Fibroblast of skin of back (primary cell): ENCODE results near the gene SYNGAP1.

Source experiments
- DNase-seq: peaks from one replicate; pipeline ENCODE4 v3.0.0-alpha.2; 2013

The SYNGAP1 gene

GRCh38 chr6:33439956-33440648, 20.2 kb downstream of the SYNGAP1 start:
- DNase-seq = no peak

DNA sequence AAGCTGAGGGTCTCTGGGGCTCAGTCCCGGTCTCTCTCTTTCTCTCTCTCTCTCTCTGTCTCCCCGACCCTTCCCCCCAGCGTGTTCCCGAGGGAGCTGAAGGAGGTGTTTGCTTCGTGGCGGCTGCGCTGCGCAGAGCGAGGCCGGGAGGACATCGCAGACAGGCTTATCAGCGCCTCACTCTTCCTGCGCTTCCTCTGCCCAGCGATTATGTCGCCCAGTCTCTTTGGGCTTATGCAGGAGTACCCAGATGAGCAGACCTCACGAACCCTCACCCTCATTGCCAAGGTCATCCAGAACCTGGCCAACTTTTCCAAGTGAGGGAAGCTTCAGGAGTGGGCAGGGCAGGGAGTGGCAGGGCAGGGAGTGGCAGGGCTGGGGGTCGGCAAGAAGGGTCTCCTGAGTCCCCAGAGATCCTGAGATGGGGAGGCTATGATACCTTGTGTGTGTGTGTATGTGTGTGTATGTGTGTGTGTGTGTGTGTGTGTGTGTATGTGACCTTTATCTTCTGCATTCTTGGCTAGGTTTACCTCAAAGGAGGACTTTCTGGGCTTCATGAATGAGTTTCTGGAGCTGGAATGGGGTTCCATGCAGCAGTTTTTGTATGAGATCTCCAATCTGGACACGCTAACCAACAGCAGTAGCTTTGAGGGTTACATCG, 20.9 kb downstream of the SYNGAP1 start:
- no peak for DNase-seq

- DNase-seq = no peak
These were observed 21.6 kb downstream of the SYNGAP1 start for GRCh38 chr6:33441457-33441856.

DNA sequence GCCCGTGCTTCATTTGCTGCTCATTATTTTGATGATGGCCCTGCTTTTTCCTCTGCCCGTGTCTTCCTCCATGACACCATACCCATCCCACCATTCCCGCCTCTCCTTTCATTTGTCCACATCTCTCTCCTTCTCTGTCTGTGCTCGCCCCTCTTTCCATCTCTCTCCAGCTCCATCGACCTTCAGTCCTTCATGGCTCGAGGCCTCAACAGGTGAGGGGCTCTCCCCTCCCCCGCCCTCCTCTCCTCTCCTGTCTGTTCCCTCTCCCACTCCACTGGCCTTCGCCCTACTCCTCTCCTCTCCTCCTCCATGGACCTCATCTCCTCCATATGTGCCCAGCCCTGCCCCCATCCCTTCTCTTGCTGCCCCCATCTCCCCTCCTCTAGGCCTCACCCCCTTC, 22.4 kb downstream of the SYNGAP1 start:
- DNase-seq = no peak

DNA sequence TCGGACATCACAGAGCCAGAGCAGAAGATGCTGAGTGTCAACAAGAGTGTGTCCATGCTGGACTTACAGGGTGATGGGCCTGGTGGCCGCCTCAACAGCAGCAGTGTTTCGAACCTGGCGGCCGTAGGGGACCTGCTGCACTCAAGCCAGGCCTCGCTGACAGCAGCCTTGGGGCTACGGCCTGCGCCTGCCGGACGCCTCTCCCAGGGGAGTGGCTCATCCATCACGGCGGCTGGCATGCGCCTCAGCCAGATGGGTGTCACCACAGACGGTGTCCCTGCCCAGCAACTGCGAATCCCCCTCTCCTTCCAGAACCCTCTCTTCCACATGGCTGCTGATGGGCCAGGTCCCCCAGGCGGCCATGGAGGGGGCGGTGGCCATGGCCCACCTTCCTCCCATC, 23.2 kb downstream of the SYNGAP1 start:
- no peak for DNase-seq

DNA sequence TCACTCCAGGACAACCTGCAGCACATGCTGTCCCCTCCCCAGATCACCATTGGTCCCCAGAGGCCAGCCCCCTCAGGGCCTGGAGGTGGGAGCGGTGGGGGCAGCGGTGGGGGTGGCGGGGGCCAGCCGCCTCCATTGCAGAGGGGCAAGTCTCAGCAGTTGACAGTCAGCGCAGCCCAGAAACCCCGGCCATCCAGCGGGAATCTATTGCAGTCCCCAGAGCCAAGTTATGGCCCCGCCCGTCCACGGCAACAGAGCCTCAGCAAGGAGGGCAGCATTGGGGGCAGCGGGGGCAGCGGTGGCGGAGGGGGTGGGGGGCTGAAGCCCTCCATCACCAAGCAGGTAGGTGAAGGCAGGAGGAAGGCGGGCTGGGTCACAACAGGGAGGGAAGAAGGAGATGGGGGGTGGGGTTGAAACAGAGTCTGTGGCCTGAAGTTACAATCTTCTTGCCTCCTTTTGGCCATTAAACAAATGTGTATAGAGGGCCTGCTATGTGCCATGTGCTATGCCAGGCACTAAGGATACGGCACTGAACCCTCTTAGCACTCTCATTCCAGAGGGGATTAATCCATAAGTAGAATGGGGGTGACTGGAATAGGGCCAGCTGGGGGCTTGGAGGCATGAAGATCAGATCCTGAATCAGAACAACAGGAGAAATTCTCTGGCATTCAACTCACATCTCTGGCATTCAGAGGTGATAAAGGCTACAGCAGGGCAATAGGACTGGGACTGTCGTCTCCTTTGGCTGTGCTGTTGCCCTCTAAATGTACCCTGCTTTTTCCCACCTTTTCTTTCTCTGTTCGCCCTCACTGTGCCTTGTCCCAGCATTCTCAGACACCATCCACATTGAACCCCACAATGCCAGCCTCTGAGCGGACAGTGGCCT, 24.0 kb downstream of the SYNGAP1 start:
- no peak for DNase-seq

- DNase-seq = no peak
These were observed 25.3 kb downstream of the SYNGAP1 start for GRCh38 chr6:33445119-33445603.

DNA sequence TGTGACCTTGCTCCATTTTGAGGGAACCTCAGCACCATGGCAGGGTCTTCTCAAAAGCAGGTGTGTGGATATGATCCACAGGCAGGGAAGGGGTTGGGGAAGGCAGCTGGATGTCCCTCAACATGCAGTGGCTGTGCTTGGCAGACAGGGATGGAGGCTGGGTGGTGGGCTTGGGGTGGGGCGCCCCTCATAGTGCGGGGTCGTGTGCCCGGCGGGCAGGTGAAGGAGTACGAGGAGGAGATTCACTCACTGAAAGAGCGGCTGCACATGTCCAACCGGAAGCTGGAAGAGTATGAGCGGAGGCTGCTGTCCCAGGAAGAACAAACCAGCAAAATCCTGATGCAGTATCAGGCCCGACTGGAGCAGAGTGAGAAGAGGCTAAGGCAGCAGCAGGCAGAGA, 26.5 kb downstream of the SYNGAP1 start:
- DNase-seq = no peak

- DNase-seq = no peak
These were observed 30.6 kb downstream of the SYNGAP1 start for GRCh38 chr6:33450434-33450833.

- DNase-seq = no peak
These were observed 31.7 kb downstream of the SYNGAP1 start for GRCh38 chr6:33451606-33452005.

DNA sequence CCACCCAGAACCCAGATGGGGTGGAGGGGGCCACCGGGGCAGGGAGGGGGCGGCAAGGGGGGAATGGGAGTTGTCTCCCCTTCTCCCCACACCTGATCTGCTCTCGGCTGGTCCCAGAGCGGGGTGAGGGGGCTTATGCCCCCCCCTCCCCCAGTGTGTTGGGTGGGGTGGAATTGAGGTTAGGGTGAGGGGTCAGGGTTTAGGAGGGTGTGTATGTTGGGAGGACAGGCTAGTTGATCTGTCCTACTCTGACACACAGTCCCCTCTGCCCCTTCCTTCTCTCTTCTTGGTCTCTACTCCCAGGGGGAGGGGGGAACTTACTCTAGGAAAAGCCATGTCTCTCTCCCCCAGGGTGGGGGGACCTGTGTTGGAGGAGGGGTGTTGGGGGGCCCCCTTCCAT, 32.6 kb downstream of the SYNGAP1 start:
- DNase-seq = no peak

DNA sequence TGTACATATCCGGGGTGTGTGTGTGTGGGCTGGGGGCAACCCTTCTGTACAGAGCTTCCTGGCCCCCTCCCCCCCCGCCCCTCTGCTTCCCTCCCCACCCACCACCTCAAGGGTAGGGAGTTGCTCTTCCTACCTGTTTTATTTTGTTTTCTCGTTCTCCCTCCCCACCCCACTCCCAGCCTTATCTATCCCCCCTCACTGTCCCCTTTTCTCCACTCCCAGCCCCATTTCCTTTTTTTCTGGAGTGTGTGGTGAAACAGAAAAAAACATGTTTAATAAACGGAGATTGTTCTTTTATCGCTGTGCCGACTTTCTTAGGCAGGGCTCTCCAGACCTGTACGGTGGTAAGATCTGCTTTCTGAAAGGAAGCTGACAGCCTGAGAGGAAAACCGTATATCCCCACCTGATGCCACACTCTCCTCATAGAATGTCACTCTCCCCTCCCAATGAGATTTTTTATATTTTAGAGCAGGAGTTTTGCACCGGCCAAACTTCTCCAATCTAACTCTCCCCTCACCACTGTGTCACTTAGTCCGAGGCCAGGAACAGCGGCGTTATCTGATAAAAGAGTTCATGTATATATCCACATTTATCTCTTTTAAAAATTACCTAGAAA, 33.6 kb downstream of the SYNGAP1 start:
- DNase-seq = no peak

- peak; percentile 95 for DNase-seq
These were observed 34.4 kb downstream of the SYNGAP1 start, which contains the start of gene ZBTB9 for GRCh38 chr6:33454009-33454946. TSS of gene ZBTB9 (plus strand) at chr6:33454576. CDS start at chr6:33455101, 525 bp downstream.

GRCh38 chr6:33455051-33455450, 35.2 kb downstream of the SYNGAP1 start:
- no peak for DNase-seq

DNA sequence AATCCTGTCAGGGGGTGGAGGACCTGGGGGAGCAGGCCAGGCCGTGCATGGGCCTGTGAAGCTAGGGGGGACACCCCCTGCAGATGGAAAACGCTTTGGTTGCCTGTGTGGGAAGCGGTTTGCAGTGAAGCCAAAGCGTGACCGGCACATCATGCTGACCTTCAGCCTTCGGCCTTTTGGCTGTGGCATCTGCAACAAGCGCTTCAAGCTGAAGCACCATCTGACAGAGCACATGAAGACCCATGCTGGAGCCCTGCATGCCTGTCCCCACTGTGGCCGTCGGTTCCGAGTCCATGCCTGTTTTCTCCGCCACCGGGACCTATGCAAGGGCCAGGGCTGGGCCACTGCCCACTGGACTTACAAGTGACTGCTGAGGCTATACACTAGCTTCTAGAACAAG, 36.3 kb downstream of the SYNGAP1 start:
- no peak for DNase-seq

DNA sequence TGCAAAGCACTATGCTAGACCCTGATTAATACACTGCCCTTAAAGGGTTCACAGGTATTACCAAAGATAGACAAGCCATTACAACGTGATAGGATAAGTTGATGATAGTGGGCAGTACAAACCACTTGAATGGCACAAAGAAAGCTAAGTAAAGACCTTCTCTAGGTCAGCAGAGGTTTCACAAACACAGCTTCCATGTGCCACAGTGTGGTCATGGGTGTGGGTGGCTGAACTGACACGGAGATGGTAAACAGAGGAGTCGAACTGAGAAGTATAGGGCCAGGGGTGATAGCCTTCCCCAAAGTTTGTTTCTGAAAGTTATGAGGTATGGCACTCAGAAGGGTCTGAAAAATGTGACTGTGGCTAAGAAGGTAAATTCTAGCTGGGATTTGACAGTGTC, 38.8 kb downstream of the SYNGAP1 start:
- no peak for DNase-seq

DNA sequence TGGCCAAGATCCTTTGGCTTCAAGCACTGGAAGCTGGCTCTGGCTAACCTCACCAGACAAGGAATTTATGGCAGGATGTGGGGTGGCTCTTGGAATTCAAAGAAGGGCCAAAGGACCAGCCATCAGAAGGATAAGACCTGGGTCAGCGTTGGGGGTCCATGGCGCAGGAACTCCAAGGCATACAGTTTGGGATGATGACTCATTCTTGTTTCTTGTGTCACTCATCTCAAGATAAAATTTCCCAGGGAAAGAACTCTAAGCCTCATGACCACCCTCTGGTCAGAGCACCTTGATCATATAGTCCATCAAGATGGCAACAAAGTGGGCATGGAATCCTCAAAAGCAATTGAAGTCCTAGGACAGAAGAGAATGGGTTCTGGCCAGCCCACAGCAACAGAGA, 39.4 kb downstream of the SYNGAP1 start:
- no peak for DNase-seq

DNA sequence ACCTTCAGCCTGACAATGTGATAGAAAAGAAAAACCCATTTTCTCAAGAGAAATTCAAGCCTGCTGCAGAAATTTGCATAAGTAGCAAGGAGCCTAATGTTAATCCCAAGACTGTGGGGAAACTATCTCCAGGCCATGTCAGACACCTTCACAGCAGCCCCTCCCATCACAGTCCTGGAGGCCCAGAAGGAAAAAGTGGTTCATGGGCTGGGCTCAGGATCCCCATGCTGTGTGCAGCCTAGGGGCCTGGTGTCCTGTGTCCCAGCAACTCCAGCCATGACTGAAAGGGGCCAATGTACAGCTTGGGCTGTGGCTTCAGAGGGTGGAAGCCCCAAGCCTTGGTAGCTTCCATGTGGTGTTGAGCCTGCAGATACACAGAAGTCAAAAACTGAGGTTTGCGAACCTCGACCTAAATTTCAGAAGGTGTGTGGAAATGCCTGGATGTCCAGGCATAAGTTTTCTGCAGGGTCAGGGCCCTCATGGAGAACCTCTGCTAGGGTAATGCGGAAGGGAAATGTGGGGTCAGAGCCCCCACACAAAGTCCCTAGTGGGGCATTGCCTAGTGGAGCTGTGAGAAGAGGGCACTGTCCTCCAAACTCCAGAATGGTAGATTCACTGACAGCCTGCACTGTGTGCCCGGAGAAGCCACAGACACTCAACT, 46.3 kb downstream of the SYNGAP1 start:
- DNase-seq = no peak

DNA sequence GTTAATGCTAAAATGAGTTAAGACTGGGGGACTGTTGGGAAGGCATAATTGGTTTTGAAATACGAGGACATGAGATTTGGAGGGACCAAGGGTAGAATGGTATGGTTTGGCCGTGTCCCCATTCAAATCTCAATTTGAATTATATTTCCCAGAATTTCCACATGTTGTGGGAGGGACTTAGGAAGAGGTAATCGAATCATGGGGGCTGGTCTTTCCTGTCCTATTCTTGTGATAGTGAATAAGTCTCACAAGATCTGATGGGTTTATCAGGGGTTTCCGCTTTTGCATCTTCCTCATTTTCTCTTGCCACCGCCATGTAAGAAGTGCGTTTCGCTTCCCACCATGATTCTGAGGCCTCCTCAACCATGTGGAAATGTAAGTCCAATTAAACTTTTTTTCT, 47.2 kb downstream of the SYNGAP1 start:
- DNase-seq = no peak

- DNase-seq = no peak
These were observed 49.8 kb downstream of the SYNGAP1 start for GRCh38 chr6:33469661-33470060.

- no peak for DNase-seq
These were observed 58.0 kb downstream of the SYNGAP1 start for GRCh38 chr6:33477864-33478263.
